Measurements from ENCODE around the gene SPEM3.

The SPEM3 gene

DNA sequence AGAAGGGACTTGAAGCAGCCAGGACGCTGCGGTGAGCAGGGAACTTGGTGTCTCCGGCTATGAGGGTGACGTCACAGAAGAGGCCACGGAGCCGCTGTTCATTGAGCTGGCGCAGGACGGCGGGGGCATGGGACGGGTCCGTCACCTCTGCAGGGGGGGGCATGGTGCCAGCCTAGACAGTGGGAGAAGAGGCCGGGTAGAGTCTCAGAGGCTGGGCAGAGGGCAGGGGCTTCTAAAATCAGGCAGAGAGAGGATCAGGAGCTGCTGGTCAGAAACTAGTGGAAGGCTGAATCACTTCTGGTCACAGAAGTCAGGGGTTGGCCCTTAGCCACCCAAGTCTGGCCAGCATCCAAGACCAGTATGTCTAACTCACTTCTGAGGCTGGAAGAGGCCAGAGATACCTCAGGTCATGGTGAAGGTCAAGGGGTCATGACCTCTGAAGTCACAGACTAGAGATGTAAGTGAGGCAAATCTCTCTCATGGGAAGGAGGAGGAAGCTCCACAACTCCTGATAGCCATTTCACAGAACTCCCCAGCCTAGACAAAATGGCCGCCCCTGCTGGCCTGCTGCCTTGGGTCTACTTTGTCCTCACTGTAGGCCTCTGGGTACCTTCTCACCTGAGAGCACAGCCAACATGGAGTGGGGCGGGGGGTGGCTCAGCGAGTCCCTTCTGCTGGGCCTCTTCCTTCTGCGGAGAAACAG, 38.1 kb downstream of the SPEM3 start:
- Histone ChIP-seq H3K9ac (ENCODE audit: low read length) (no peak overlapping the region), H3K36me3 (ENCODE audit: low read length) (no peaks in the 10 kb centered on the region), H3K9me2 (replicated peaks; ENCODE audit: insufficient read depth, low read length) (no peaks in the 10 kb centered on the region), H3K27ac (ENCODE audit: low read depth, low read length) (no peak overlapping the region), H3K9me3 (ENCODE audit: insufficient read depth, low read length) (no peaks in the 10 kb centered on the region), H3K4me2 (ENCODE audit: low read depth, low read length, poor library complexity, severe bottlenecking) (no peak overlapping the region), H2AFZ (ENCODE audit: low read depth, low read length, severe bottlenecking) (no peak overlapping the region), H4K20me1 (ENCODE audit: low read depth, low read length) (no peaks in the 10 kb centered on the region), H3K79me2 (ENCODE audit: insufficient read depth, low read length) (no peaks in the 10 kb centered on the region), H3F3A (ENCODE audit: insufficient read depth) (no peaks in the 10 kb centered on the region), H3K4me3 (ENCODE audit: insufficient read depth, low read length, poor library complexity, severe bottlenecking) (no peak overlapping the region), H3K27me3 (ENCODE audit: low read length) (no peaks in the 10 kb centered on the region)
- TF ChIP-seq, protein P1, sequence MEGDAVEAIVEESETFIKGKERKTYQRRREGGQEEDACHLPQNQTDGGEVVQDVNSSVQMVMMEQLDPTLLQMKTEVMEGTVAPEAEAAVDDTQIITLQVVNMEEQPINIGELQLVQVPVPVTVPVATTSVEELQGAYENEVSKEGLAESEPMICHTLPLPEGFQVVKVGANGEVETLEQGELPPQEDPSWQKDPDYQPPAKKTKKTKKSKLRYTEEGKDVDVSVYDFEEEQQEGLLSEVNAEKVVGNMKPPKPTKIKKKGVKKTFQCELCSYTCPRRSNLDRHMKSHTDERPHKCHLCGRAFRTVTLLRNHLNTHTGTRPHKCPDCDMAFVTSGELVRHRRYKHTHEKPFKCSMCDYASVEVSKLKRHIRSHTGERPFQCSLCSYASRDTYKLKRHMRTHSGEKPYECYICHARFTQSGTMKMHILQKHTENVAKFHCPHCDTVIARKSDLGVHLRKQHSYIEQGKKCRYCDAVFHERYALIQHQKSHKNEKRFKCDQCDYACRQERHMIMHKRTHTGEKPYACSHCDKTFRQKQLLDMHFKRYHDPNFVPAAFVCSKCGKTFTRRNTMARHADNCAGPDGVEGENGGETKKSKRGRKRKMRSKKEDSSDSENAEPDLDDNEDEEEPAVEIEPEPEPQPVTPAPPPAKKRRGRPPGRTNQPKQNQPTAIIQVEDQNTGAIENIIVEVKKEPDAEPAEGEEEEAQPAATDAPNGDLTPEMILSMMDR (IDR thresholded peaks at IDR 0.05; ENCODE audit: insufficient read depth, low read length, poor library complexity, severe bottlenecking) = no peak
- no peak for TF ChIP-seq EZH2phosphoT487 (conservative IDR thresholded peaks at IDR 0.05; ENCODE audit: low read length)

DNA sequence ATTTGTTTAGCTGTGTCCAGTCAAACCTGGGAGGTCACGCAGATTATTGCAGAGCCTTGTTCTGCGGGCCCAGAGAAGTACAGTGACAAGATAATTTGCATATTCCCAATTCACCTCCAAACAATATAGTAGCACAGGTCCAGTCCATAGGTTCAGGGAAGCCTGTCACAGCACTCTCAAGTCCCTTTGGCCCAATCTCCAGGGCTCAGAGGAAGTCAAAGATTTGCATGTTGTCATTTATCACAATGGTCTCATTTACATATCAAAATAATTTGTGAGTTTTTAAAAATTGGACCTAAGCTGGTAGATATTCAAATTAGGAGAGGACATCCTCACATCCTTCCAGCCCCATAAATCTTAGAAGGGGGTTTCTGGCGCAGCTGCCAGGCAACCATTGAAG, 38.8 kb downstream of the SPEM3 start:
- Histone ChIP-seq H4K20me1 (ENCODE audit: low read depth, low read length) (no peaks in the 10 kb centered on the region), H3K9me3 (ENCODE audit: insufficient read depth, low read length) (no peaks in the 10 kb centered on the region), H3K9ac (ENCODE audit: low read length) (no peak overlapping the region), H3F3A (ENCODE audit: insufficient read depth) (no peaks in the 10 kb centered on the region), H3K4me3 (ENCODE audit: insufficient read depth, low read length, poor library complexity, severe bottlenecking) (no peak overlapping the region), H3K36me3 (ENCODE audit: low read length) (no peaks in the 10 kb centered on the region), H3K27ac (ENCODE audit: low read depth, low read length) (no peak overlapping the region), H2AFZ (ENCODE audit: low read depth, low read length, severe bottlenecking) (no peak overlapping the region), H3K79me2 (ENCODE audit: insufficient read depth, low read length) (no peaks in the 10 kb centered on the region), H3K9me2 (replicated peaks; ENCODE audit: insufficient read depth, low read length) (no peaks in the 10 kb centered on the region), H3K27me3 (ENCODE audit: low read length) (no peaks in the 10 kb centered on the region), H3K4me2 (ENCODE audit: low read depth, low read length, poor library complexity, severe bottlenecking) (no peak overlapping the region)
- TF ChIP-seq, protein P1 (IDR thresholded peaks at IDR 0.05; ENCODE audit: insufficient read depth, low read length, poor library complexity, severe bottlenecking) = no peak
- no peak for TF ChIP-seq EZH2phosphoT487 (conservative IDR thresholded peaks at IDR 0.05; ENCODE audit: low read length)

DNA sequence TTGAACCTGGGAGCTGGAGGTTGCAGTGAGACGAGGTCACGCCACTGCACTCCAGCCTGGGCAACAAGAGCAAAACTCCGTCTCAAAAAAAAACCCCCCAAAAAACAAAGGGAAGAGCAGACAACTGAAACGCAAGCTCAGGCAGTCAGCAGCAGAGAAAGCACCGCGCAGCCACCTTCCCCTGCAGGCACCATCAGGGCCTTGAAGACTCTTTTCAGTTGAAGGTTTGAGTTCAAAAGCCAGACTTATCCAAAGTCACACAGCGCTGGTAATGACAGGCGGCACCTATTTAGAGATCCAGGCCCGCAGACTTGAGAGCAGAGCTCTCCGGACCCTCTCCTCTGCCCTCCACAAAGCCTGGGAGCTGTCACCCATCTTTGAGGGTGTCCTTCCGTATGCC, 39.6 kb downstream of the SPEM3 start:
- Histone ChIP-seq H3K79me2 (ENCODE audit: insufficient read depth, low read length) (no peaks in the 10 kb centered on the region), H3K4me2 (ENCODE audit: low read depth, low read length, poor library complexity, severe bottlenecking) (no peak overlapping the region), H3K9ac (ENCODE audit: low read length) (no peak overlapping the region), H3K4me3 (ENCODE audit: insufficient read depth, low read length, poor library complexity, severe bottlenecking) (no peak overlapping the region), H3F3A (ENCODE audit: insufficient read depth) (no peaks in the 10 kb centered on the region), H2AFZ (ENCODE audit: low read depth, low read length, severe bottlenecking) (no peak overlapping the region), H3K9me3 (ENCODE audit: insufficient read depth, low read length) (no peaks in the 10 kb centered on the region), H4K20me1 (ENCODE audit: low read depth, low read length) (no peaks in the 10 kb centered on the region), H3K36me3 (ENCODE audit: low read length) (no peaks in the 10 kb centered on the region), H3K27me3 (ENCODE audit: low read length) (no peaks in the 10 kb centered on the region), H3K27ac (ENCODE audit: low read depth, low read length) (no peak overlapping the region), H3K9me2 (replicated peaks; ENCODE audit: insufficient read depth, low read length) (no peaks in the 10 kb centered on the region)
- no peak for TF ChIP-seq EZH2phosphoT487 (conservative IDR thresholded peaks at IDR 0.05; ENCODE audit: low read length)
- TF ChIP-seq, protein P1 (IDR thresholded peaks at IDR 0.05; ENCODE audit: insufficient read depth, low read length, poor library complexity, severe bottlenecking) = no peak

Measured in SU-DHL-6 (cell line).